Astrocyte (in vitro differentiated cells and primary cell): ENCODE measurements around the gene MPC1. TPM values are rescaled to one million over a fixed set of nuclear protein-coding genes. Genes with fewer than 3 reads are reported as not detected.
A peak's percentile ranks its signal among the peaks of the same experiment; 100 is the strongest.

Source experiments
- DNase-seq: peaks from one replicate; pipeline ENCODE4 v3.0.0-alpha.2; 2010; ENCODE audit warnings: low read depth
- FAIRE-seq: peaks from 2 replicates; lab custom pipeline; 2011; peaks lifted over from hg19 to GRCh38; lab: Jason Lieb, UNC
- H2AFZ ChIP-seq: 2 replicates; pipeline ENCODE4 v1.6.0; 2012; ENCODE audit warnings: low read depth, low read length, inconsistent platforms
- H3K27ac ChIP-seq: 2 replicates; pipeline ENCODE4 v1.5.1; 2011; ENCODE audit warnings: low read depth, low read length, inconsistent platforms
- H3K27me3 ChIP-seq: 2 replicates; pipeline ENCODE4 v1.6.0; 2011; ENCODE audit warnings: low read length, inconsistent platforms; ENCODE audit not compliant: insufficient read depth
- H3K36me3 ChIP-seq: 2 replicates; pipeline ENCODE4 v1.5.1; 2011; ENCODE audit warnings: low read length, inconsistent platforms; ENCODE audit not compliant: insufficient read depth
- H3K4me1 ChIP-seq: 2 replicates; pipeline ENCODE4 v1.5.1; 2011; ENCODE audit warnings: low read length, inconsistent platforms; ENCODE audit not compliant: insufficient read depth
- H3K4me2 ChIP-seq: 2 replicates; pipeline ENCODE4 v1.6.0; 2012; ENCODE audit warnings: low read length, inconsistent platforms
- H3K4me3 ChIP-seq: 2 replicates; pipeline ENCODE4 v1.5.1; 2011; ENCODE audit warnings: low read depth, mild to moderate bottlenecking, low read length, inconsistent platforms; ENCODE audit not compliant: insufficient read depth
- H3K79me2 ChIP-seq: 2 replicates; pipeline ENCODE4 v1.6.0; 2012; ENCODE audit warnings: mild to moderate bottlenecking, low read length, inconsistent platforms; ENCODE audit not compliant: insufficient read depth
- H3K9ac ChIP-seq: 2 replicates; pipeline ENCODE4 v1.6.0; 2012; ENCODE audit warnings: mild to moderate bottlenecking, low read length, inconsistent platforms
- H3K9me3 ChIP-seq: 2 replicates; pipeline ENCODE4 v1.5.1; 2012; ENCODE audit warnings: low read depth, mild to moderate bottlenecking, low read length, inconsistent platforms; ENCODE audit not compliant: insufficient read depth
- H4K20me1 ChIP-seq: 2 replicates; pipeline ENCODE4 v1.6.0; 2012; ENCODE audit warnings: low read length, inconsistent platforms; ENCODE audit not compliant: insufficient read depth
- H3K27ac Mint-ChIP-seq: one replicate; pipeline ENCODE4 v1.8.0; 2021; ENCODE audit warnings: mild to moderate bottlenecking, mixed read lengths; ENCODE audit not compliant: unreplicated experiment
- H3K27me3 Mint-ChIP-seq: one replicate; pipeline ENCODE4 v1.8.0; 2021; ENCODE audit warnings: low read depth, mixed read lengths; ENCODE audit not compliant: unreplicated experiment
- H3K36me3 Mint-ChIP-seq: one replicate; pipeline ENCODE4 v1.8.0; 2021; ENCODE audit warnings: low read depth, mixed read lengths; ENCODE audit not compliant: unreplicated experiment
- H3K4me1 Mint-ChIP-seq: one replicate; pipeline ENCODE4 v1.8.0; 2021; ENCODE audit warnings: low read depth, mixed read lengths; ENCODE audit not compliant: unreplicated experiment
- H3K4me3 Mint-ChIP-seq: one replicate; pipeline ENCODE4 v1.8.0; 2021; ENCODE audit warnings: mild to moderate bottlenecking, moderate library complexity, mixed read lengths; ENCODE audit not compliant: unreplicated experiment
- H3K9me3 Mint-ChIP-seq: one replicate; pipeline ENCODE4 v1.8.0; 2021; ENCODE audit warnings: mild to moderate bottlenecking, mixed read lengths; ENCODE audit not compliant: unreplicated experiment
- EZH2 ChIP-seq: IDR thresholded peaks from 2 replicates; pipeline ENCODE4 v1.6.1; 2012; ENCODE audit warnings: mild to moderate bottlenecking, low read length, inconsistent platforms; ENCODE audit not compliant: insufficient read depth
- total RNA-seq: library from RNA; stranded (reverse); gene quantifications from 2 replicates; pipeline ENCODE4 v1.2.1, GENCODE V29; 2021
- TF ChIP-seq, protein P1 (sequence below): IDR thresholded peaks from 2 replicates; pipeline ENCODE4 v1.5.1; 2011; ENCODE audit warnings: low read depth, mild to moderate bottlenecking, inconsistent platforms, low read length, moderate library complexity; ENCODE audit not compliant: insufficient read depth

The MPC1 gene
- total RNA-seq, 1 donor from 2014 or later = 47.4 TPM

DNA sequence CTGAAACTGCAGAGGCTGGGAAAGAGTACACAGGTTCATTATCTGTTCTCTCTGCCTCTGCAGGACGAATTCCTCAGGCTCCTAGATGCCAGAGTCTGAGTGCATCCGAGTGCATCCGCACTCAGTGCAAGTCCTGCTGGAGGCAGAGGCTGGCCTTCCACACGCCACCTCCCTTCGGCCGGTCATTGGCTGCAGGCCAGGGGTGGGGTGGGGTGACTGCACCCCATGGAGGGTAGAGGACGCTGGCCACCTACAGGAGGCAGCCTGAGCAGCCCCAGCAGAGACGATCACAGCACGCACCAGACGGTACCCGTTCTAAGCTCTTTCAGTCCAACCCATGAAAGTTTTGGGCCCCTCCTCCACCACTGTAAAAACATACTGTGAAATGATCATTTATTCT, 52.1 kb downstream of the MPC1 start:
- peaks cover 92% of the 10 kb centered on the region for H3K79me2 ChIP-seq
- H3K27ac Mint-ChIP-seq = no peak overlapping the region
- H3K4me1 Mint-ChIP-seq = peaks cover 29% of the 10 kb centered on the region

DNA sequence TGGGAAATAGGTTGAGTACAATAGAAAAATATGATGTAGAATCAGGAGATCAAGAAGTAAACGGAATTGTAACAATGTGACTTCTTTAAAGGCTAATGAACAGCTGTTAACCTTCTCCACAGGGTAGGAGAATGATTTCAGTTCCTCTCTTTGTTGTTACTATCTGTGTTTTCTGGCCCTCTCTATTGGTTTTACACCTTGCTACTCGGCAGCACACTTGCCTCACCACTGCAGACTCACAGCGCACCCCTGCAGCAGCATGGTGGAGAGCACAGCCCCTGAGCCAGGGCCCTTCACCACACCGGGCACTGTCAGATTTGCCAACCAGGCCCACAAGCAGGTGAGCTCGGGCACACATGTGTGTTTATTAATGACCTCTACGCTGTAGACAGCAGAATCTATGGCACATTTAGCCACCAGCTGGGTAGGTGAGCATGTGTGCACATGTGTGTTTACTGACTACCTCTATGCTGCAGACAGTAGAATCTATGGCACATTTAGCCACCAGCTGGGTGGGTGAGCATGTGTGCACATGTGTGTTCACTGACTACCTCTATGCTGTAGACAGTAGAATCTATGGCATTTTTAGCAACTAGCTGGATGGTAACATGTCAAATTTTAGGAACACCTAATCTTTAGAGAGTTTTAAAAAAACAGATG, 57.2 kb downstream of the MPC1 start:
- Mint-ChIP-seq H3K27me3 (no peaks in the 10 kb centered on the region), H3K4me1 (peaks cover under 1% of the 10 kb centered on the region), H3K27ac (no peak overlapping the region), H3K9me3 (no peaks in the 10 kb centered on the region), H3K4me3 (no peak overlapping the region), H3K36me3 (peaks cover 12% of the 10 kb centered on the region)
- Histone ChIP-seq H3K27me3 (no peaks in the 10 kb centered on the region), H3K9ac (no peak overlapping the region), H3K79me2 (peaks cover 44% of the 10 kb centered on the region), H3K4me3 (no peak overlapping the region), H3K27ac (no peak overlapping the region), H3K9me3 (no peaks in the 10 kb centered on the region), H2AFZ (no peak overlapping the region), H4K20me1 (peaks cover 32% of the 10 kb centered on the region), H3K36me3 (peaks cover 21% of the 10 kb centered on the region), H3K4me1 (no peaks in the 10 kb centered on the region), H3K4me2 (no peak overlapping the region)
- DNase-seq (no peak), FAIRE-seq (no peak)
- TF ChIP-seq, protein P1, sequence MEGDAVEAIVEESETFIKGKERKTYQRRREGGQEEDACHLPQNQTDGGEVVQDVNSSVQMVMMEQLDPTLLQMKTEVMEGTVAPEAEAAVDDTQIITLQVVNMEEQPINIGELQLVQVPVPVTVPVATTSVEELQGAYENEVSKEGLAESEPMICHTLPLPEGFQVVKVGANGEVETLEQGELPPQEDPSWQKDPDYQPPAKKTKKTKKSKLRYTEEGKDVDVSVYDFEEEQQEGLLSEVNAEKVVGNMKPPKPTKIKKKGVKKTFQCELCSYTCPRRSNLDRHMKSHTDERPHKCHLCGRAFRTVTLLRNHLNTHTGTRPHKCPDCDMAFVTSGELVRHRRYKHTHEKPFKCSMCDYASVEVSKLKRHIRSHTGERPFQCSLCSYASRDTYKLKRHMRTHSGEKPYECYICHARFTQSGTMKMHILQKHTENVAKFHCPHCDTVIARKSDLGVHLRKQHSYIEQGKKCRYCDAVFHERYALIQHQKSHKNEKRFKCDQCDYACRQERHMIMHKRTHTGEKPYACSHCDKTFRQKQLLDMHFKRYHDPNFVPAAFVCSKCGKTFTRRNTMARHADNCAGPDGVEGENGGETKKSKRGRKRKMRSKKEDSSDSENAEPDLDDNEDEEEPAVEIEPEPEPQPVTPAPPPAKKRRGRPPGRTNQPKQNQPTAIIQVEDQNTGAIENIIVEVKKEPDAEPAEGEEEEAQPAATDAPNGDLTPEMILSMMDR = no peak
- no peak for TF ChIP-seq EZH2

More for the DNA sequence above, 52.1 kb downstream of the MPC1 start:
- FAIRE-seq (no peak), DNase-seq (peak; percentile 2)
- Histone ChIP-seq H3K27me3 (no peaks in the 10 kb centered on the region), H4K20me1 (peaks cover 73% of the 10 kb centered on the region), H3K9me3 (no peaks in the 10 kb centered on the region), H3K27ac (no peak overlapping the region), H3K4me3 (no peak overlapping the region), H3K9ac (no peak overlapping the region), H2AFZ (no peak overlapping the region), H3K36me3 (peaks cover 8% of the 10 kb centered on the region), H3K4me2 (peak overlapping the region; percentile 18), H3K4me1 (no peaks in the 10 kb centered on the region)
- Mint-ChIP-seq H3K4me3 (peak overlapping the region; percentile 8), H3K9me3 (no peaks in the 10 kb centered on the region), H3K27me3 (no peaks in the 10 kb centered on the region), H3K36me3 (peaks cover 18% of the 10 kb centered on the region)
- TF ChIP-seq, protein P1 = no peak
- TF ChIP-seq EZH2 = no peak

DNA sequence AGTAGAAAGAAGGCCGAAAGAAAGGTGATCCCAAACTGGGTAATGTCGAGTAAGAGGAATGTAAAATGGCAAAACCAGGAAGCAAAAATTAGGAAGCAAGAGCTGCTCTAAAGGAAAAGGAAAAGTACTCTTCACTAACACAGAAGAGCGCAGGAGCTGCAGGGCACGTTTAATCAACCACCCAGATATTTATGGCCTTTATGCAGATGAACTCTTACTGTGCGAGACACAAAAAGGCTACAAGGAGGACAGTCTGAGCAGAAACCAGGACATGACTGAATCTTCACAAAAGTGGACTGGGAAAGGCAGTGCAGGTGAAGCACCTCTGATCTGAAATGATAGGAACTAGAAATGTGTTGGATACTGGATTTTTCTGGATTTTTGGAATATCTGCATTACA, 59.3 kb downstream of the MPC1 start:
- H3K9ac ChIP-seq = no peak overlapping the region
- no peak for TF ChIP-seq EZH2
- TF ChIP-seq, protein P1 = no peak

More for the DNA sequence above, 59.3 kb downstream of the MPC1 start:
- Histone ChIP-seq H3K9me3 (no peaks in the 10 kb centered on the region), H3K27me3 (no peaks in the 10 kb centered on the region), H3K79me2 (peaks cover 23% of the 10 kb centered on the region), H3K4me3 (no peak overlapping the region), H3K4me2 (no peak overlapping the region), H2AFZ (no peak overlapping the region), H4K20me1 (peaks cover 24% of the 10 kb centered on the region), H3K4me1 (no peaks in the 10 kb centered on the region), H3K36me3 (peaks cover 25% of the 10 kb centered on the region), H3K27ac (no peak overlapping the region)
- no peaks in the 10 kb centered on the region for H3K9me3 Mint-ChIP-seq
- DNase-seq = no peak
- no peak for FAIRE-seq
- peaks cover 19% of the 10 kb centered on the region for H3K36me3 Mint-ChIP-seq
- H3K4me1 Mint-ChIP-seq = peaks cover 11% of the 10 kb centered on the region
- H3K27me3 Mint-ChIP-seq = no peaks in the 10 kb centered on the region
- H3K4me3 Mint-ChIP-seq = no peak overlapping the region
- no peak overlapping the region for H3K27ac Mint-ChIP-seq
